GM21576 (cell line): ENCODE data around the gene SLC26A11.
"Not testable (repeated sequence)": the region's sequence is repeated elsewhere in the genome, so short reads cannot be mapped to it uniquely, and the experiment has no call there.

Experiments used
- ATAC-seq: cut with Tn5 transposase; IDR thresholded peaks from one replicate; pipeline ENCODE4 v1.9.1; 2021; ENCODE audit warnings: mild to moderate bottlenecking, moderate library complexity; ENCODE audit not compliant: unreplicated experiment

SLC26A11 gene

DNA sequence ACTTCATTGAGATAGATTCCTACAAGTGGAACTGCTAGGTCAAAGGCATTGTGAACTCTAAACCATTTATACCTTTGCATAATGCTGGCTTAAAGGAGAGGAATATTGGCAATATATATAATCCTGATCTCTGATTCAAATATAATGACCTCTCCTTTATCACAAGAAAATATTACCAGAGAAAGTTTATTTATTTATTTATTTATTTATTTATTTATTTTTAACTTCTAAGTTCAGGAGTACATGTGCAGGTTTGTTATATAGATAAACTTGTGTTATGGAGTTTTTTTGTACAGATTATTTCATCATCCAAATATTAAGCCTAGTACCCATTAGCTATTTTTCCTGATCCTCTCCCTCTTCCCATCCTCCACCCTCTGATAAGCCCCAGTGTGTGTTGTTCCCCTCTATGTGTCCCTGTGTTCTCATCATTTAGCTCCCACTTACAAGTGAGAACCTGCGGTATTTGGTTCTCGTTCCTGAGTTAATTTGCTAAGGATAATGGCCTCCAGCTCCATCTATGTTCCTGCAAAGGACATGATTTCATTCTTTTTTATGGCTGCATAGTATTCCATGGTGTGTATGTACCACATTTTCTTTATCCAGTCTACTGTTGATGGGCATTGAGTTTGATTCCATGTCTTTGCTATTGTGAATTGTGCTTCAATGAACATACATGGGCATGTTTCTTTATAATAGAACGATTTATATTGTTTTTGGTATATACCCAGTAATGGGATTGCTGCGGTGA, 79.3 kb downstream of the SLC26A11 start:
- not testable (repeated sequence) for ATAC-seq

DNA sequence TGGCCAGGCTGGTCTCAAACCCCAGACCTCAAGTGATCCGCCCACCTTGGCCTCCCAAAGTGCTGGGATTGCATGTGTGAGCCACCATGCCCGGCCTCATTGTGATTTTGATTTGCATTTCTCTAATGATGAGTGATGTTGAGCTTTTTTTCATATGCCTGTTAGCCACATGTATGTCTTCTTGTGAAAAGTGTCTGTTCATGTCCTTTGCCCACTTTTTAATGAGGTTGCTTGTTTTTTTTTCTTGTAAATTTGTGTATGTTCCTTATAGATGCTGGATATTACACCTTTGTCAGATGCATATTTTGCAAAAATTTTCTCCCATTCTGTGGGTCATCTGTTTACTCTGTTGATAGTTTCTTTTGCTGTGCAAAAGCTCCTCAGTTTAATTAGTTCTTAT, 80.5 kb downstream of the SLC26A11 start:
- not testable (repeated sequence) for ATAC-seq
